ENCODE measurements around the gene SDC1.
"Not testable (repeated sequence)": the region's sequence is repeated elsewhere in the genome, so short reads cannot be mapped to it uniquely, and the experiment has no call there.

GRCh38 chr2:20234597-20234996 is 9.7 kb upstream of the SDC1 start:
- TF ChIP-seq CTCF, POLR2A (IDR thresholded peaks at IDR 0.05): not testable (repeated sequence)
